Common myeloid progenitor, CD34-positive (primary cell): ENCODE data around the gene RCSD1.

Experiments
- CTCF ChIA-PET: fragments of 350-600 bp; sonication (Branson Sonifier 250); formaldehyde crosslinking; loops from one replicate; lab custom pipeline; 2021; ENCODE audit warnings: antibody characterized with exemption; lab: Charles Lee
- POLR2A ChIA-PET: fragments of 350-600 bp; sonication (Branson Sonifier 250); formaldehyde crosslinking; loops from one replicate; lab custom pipeline; 2021; ENCODE audit warnings: antibody characterized with exemption; lab: Charles Lee
- DNase-seq, 3 donors: peaks; one replicate each; pipeline versions ENCODE4 v3.0.0 to v3.0.0-alpha.2; 2013
- H3K27ac ChIP-seq, 2 experiments: 1 replicate in 1 of 2; 2 replicates in 1 of 2; pipeline ENCODE4 v1.7.0; 2013; ENCODE audit warnings: inconsistent platforms in 2 of 2, low read length in 2 of 2, mild to moderate bottlenecking in 2 of 2, low read depth in 1 of 2, moderate library complexity in 1 of 2; ENCODE audit not compliant: severe bottlenecking in 2 of 2, insufficient read depth in 1 of 2, poor library complexity in 1 of 2
- H3K27me3 ChIP-seq, 5 experiments: replicated peaks in 2 of 5; 1 replicate in 3 of 5; 2 replicates in 2 of 5; pipeline versions ENCODE4 v1.6.1 to v1.7.0; 2013; ENCODE audit warnings: low read length in 4 of 5, mild to moderate bottlenecking in 2 of 5, moderate library complexity in 2 of 5, inconsistent platforms in 1 of 5; ENCODE audit not compliant: insufficient read depth in 5 of 5, control insufficient read depth in 4 of 5
- H3K36me3 ChIP-seq, 4 experiments: 1 replicate in 2 of 4; 2 replicates in 2 of 4; pipeline versions ENCODE4 v1.6.1 to v1.7.0; 2013; ENCODE audit warnings: low read length in 3 of 4, control low read depth in 1 of 4, mild to moderate bottlenecking in 1 of 4; ENCODE audit not compliant: control insufficient read depth in 4 of 4, insufficient read depth in 4 of 4
- H3K4me1 ChIP-seq, 4 experiments: 1 replicate in 3 of 4; 2 replicates in 1 of 4; pipeline versions ENCODE4 v1.6.1 to v1.7.1; 2013; ENCODE audit warnings: low read length in 3 of 4, mild to moderate bottlenecking in 3 of 4, control low read depth in 1 of 4, inconsistent platforms in 1 of 4, moderate library complexity in 1 of 4; ENCODE audit not compliant: control insufficient read depth in 4 of 4, insufficient read depth in 4 of 4; ENCODE audit errors: control extremely low read depth in 1 of 4
- H3K4me3 ChIP-seq, 7 experiments: 1 replicate in 4 of 7; 2 replicates in 3 of 7; pipeline versions ENCODE4 v1.5.1 to v1.7.0; 2013; ENCODE audit warnings: mild to moderate bottlenecking in 7 of 7, low read length in 6 of 7, moderate library complexity in 6 of 7, inconsistent platforms in 2 of 7, low read depth in 2 of 7, control low read depth in 1 of 7; ENCODE audit not compliant: insufficient read depth in 4 of 7, control insufficient read depth in 1 of 7; ENCODE audit errors: extremely low read depth in 1 of 7
- H3K9me3 ChIP-seq, 5 experiments: 1 replicate in 4 of 5; 2 replicates in 1 of 5; pipeline versions ENCODE4 v1.6.1 to v1.7.1; 2013; ENCODE audit warnings: low read length in 4 of 5, mild to moderate bottlenecking in 2 of 5, inconsistent platforms in 1 of 5, low read depth in 1 of 5, moderate library complexity in 1 of 5; ENCODE audit not compliant: control insufficient read depth in 4 of 5, insufficient read depth in 2 of 5; ENCODE audit errors: control extremely low read depth in 1 of 5
- WGBS: methylation state at CpG from one replicate; pipeline ENCODE4 v1.1.5; 2013; ENCODE audit not compliant: insufficient coverage; 5-methylcytosine and 5-hydroxymethylcytosine counted together

RCSD1 gene

DNA sequence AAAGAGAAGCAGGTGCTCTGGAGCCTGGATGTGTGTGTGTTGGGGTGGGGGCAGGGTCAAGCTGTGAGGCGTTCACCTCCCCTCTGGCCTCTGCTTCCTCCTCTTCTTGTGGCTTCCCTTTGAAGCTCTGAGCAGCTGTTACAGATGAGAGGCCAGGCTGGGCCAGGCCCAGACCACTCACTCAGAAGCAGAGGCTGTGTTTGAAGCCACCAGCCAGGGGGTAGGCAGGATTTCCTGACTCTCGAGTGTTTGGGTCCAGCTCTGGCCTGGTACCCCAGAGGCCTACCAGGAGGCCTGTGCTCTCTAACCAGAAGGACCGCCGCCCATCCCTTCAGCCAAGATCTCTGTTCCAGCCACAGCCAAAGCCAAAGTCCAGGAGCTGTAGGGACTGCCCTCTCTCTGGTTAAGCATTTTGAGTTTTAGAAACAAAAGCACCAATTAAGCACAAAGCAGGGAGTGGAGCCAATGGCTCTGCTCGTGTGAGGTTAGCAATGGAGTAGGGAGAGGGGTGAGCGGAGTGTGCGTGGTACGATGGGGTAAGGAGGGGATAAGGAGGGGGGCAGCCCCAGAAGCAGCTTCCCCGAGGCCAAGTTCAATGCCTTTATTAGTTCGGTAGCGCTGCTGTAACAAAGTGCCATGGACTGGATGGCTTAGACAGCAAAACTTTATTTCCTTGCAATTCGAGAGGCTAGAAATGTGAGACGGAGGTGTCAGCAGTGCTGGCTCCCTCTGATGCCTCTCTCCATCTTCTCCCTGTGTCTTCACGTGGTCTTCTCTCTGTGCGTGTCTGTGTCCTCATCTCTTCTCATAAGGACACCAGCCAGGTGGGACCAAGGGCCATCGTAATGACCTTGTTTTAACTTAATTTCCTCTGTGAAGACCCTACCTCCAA lies 20.5 kb downstream of the RCSD1 start:
- 35% methylated on average over 13 of the region's 16 CpGs for WGBS
- ChIA-PET POLR2A (interaction anchor here (1.3 to 1.5 kb wide), 2 partner anchors 8 to 17 kb away, joined by 4 read pairs; no protein-coding TSS in a partner anchor), CTCF (interaction anchor here (1.0 to 9.0 kb wide), 12 partner anchors 8 to 95 kb away, joined by 3 to 99 read pairs (median 4); partner anchors contain the start of gene RCSD1)
- peak in 2 of 3 donors; percentile 81 to 86 for DNase-seq
- peaks cover 0 to 33% (median 4%) of the 10 kb centered on the region in 4 experiments for H3K36me3 ChIP-seq
- H3K4me3 ChIP-seq = peak overlapping the region in 2 of 7 experiments; percentile 14 to 29
- peaks cover 49 to 94% (median 82%) of the 10 kb centered on the region in 4 experiments for H3K4me1 ChIP-seq
- H3K27me3 ChIP-seq = no peaks in the 10 kb centered on the region
- H3K27ac ChIP-seq = peak overlapping the region; percentile 68 to 77
- no peaks in the 10 kb centered on the region for H3K9me3 ChIP-seq

DNA sequence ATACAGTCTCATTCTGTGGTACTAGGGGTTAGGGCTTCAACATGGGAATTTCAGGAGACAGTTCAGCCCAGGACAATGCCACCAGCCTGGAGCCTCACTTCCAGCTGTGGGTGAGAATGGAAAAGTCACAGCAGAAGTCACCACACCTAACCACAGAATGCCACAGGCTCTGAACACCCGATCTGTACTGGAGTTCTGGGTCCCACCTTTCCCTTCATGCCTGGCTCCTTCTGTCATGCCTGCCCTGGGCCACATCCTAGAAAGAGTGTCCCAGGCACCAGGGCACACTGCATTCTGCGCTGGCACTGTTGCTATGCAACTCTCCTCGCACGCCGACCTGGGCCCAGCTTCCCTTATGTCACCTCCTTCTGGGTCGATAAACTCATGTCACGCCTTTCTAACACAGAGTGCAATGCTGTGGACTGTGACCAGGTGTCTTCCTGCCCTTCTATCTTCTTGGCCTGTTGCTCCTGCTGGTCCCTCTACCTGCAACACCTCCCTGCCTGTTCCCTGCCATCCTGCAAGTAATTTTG lies 21.2 kb downstream of the RCSD1 start:
- H3K4me3 ChIP-seq = no peak overlapping the region
- H3K27me3 ChIP-seq = no peaks in the 10 kb centered on the region
- no peaks in the 10 kb centered on the region for H3K9me3 ChIP-seq
- WGBS = 73% methylated on average over 7 of the region's 7 CpGs
- peaks cover 0 to 28% (median 3%) of the 10 kb centered on the region in 4 experiments for H3K36me3 ChIP-seq
- peak in 1 of 3 donors; percentile 26 for DNase-seq
- ChIA-PET CTCF (interaction anchor here (1.2 to 9.0 kb wide), 7 partner anchors 9 to 96 kb away, joined by 3 to 99 read pairs (median 3); partner anchors contain the start of gene RCSD1), POLR2A (interaction anchor here (1.5 kb wide), 1 partner anchor 9 kb away, joined by 4 read pairs; no protein-coding TSS in a partner anchor)
- H3K4me1 ChIP-seq = peaks cover 52 to 89% (median 78%) of the 10 kb centered on the region in 4 experiments
- H3K27ac ChIP-seq = peak overlapping the region; percentile 12 to 77

DNA sequence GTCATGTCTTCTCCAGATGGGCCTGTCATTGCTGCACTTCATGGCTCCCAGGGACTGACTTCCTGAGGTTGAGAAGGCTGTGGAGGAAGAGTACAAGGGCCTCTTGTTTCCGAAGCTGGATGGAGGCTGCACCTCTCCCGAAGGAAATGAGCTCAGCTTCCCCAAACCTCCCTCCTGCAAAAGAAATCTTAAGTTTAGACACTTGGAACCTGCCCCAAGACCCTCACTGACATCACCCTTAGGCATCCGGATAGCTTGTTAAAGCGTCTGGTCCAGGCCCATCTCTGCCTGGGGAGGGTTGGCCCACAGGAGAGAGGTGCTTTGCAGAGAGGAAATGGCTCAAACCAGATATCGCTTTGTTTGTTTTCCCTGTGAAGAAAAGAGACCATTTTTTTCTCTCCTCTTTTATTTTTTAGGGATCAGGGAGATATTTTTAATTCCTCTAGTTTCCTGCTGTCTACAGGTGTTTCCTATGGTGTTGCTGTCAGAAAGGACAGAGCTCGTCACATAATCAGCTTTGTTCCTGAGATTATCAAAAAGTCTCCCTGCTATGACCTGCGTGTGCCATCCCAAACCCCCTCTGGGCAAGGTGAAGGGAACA lies 25.0 kb downstream of the RCSD1 start:
- Histone ChIP-seq H3K27ac (peak overlapping the region in 1 of 2 experiments; percentile 46), H3K4me1 (peaks cover 46 to 87% (median 65%) of the 10 kb centered on the region in 4 experiments), H3K27me3 (no peaks in the 10 kb centered on the region), H3K4me3 (no peak overlapping the region), H3K36me3 (peaks cover 0 to 35% (median 11%) of the 10 kb centered on the region in 4 experiments), H3K9me3 (no peaks in the 10 kb centered on the region)
- POLR2A ChIA-PET = no interaction called here
- CTCF ChIA-PET = interaction anchor here (0.9 to 2.7 kb wide), 10 partner anchors 11 to 101 kb away, joined by 3 to 20 read pairs (median 4); no protein-coding TSS in a partner anchor
- no peak for DNase-seq
- 13% methylated on average over 7 of the region's 7 CpGs for WGBS

DNA sequence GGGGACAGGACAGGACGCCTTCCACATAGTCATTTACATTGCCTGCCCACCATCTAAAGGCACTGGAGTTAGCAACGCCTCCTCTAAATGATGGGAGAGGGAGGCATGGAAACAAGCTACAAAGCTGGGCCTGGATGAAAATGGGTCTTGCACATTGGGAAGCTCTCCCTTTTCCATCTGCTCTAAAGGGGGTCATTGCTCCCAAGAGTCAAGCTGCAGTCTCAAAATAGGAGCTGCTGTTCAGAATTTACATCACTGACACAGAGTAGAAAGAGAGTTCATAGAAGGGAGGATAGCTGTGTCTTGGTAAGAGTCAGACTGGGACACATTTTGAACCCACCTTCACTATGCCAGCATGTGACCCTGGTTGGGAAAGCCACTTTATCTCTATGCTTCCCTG lies 26.6 kb downstream of the RCSD1 start:
- Histone ChIP-seq H3K9me3 (no peaks in the 10 kb centered on the region), H3K4me1 (peaks cover 38 to 77% (median 51%) of the 10 kb centered on the region in 4 experiments), H3K36me3 (peaks cover 4 to 46% (median 11%) of the 10 kb centered on the region in 4 experiments), H3K4me3 (no peak overlapping the region), H3K27ac (no peak overlapping the region), H3K27me3 (no peaks in the 10 kb centered on the region)
- DNase-seq = no peak
- POLR2A ChIA-PET = no interaction called here
- no CpG with 5 or more reads among the region's 2 CpGs for WGBS
- CTCF ChIA-PET = interaction anchor here (1.3 to 2.7 kb wide), 2 partner anchors 31 to 56 kb away, joined by 4 to 20 read pairs; no protein-coding TSS in a partner anchor

DNA sequence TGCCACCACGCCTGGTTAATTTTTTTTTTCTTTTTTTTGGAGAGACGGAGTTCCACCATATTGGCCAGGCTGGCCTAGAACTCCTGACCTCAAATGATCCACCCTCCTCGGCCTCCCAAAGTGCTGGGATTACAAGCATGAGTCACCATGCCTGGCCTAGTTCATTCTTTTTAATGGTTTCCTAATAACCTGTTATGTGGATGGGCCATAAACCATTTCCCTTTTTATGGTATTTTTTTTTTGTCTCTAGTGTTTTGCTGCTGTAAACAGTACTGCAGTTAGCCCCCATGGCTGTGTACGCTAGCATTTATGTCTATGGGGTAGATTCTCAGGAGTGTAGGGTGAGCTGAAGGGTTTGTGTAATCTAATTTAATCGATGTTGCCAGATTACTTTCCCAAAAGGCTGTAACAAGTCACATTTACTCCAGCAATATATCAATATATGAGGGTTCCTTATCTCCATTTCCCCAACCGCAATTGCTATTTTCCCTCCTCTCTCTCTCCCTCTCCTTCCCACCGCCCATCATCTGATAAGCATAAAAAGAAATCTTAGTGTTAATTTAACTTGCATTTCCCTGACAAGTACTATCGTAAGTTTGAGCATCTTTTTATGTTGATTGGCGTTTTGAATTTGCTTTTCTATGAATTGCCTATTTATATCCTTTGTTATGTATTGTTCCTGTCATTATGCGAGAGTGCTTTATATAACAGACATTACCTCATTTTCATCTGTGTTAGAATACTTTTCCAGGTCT lies 28.7 kb downstream of the RCSD1 start:
- Histone ChIP-seq H3K27ac (no peak overlapping the region), H3K4me1 (peaks cover 23 to 59% (median 33%) of the 10 kb centered on the region in 4 experiments), H3K27me3 (no peaks in the 10 kb centered on the region), H3K36me3 (peaks cover 4 to 57% (median 19%) of the 10 kb centered on the region in 4 experiments), H3K4me3 (peak overlapping the region in 1 of 7 experiments; percentile 33), H3K9me3 (no peaks in the 10 kb centered on the region)
- ChIA-PET POLR2A (interaction anchor here (0.7 kb wide), 1 partner anchor 1177 kb away, joined by 4 read pairs; no protein-coding TSS in a partner anchor), CTCF (interaction anchor here (1.0 kb wide), 3 partner anchors 17 to 58 kb away, joined by 3 to 5 read pairs (median 4); no protein-coding TSS in a partner anchor)
- DNase-seq = peak; percentile 33 to 78 (median 70)
- WGBS = 50% methylated on average over 2 of the region's 10 CpGs

DNA sequence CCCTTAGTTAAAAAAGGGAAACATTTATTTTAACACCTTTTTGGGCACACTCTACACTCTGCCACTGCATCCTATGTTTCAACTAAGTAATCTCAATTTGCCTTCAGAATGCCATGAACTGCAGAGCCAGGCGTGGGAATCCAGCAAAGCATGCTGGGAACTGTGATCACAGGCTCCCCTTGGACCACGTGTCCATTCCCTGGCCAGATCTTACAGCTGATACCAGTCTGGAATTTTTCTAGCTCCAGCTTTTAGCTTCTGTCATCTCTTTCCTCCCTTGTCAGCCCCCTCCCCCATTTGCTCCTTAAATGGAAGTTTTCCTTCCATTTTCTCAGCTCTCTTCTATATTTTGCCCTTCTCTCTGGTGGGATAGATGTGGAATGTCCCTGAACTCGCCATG lies 29.4 kb downstream of the RCSD1 start:
- POLR2A ChIA-PET = no interaction called here
- Histone ChIP-seq H3K27me3 (no peaks in the 10 kb centered on the region), H3K27ac (no peak overlapping the region), H3K4me1 (peaks cover 16 to 52% (median 26%) of the 10 kb centered on the region in 4 experiments), H3K9me3 (no peaks in the 10 kb centered on the region), H3K4me3 (no peak overlapping the region), H3K36me3 (peaks cover 4 to 63% (median 22%) of the 10 kb centered on the region in 4 experiments)
- 79% methylated on average over 2 of the region's 3 CpGs for WGBS
- CTCF ChIA-PET = interaction anchor here (0.7 to 3.1 kb wide), 10 partner anchors 12 to 59 kb away, joined by 3 to 8 read pairs (median 3); no protein-coding TSS in a partner anchor
- no peak for DNase-seq
